Astrocyte (in vitro differentiated cells and primary cell): ENCODE measurements around the gene SECISBP2L. TPM values are rescaled to one million over a fixed set of nuclear protein-coding genes. Genes with fewer than 3 reads are reported as not detected.

ENCODE experiments used
- DNase-seq: peaks from one replicate; pipeline ENCODE4 v3.0.0-alpha.2; 2010; ENCODE audit warnings: low read depth
- FAIRE-seq: peaks from 2 replicates; lab custom pipeline; 2011; peaks lifted over from hg19 to GRCh38; lab: Jason Lieb, UNC
- H2AFZ ChIP-seq: 2 replicates; pipeline ENCODE4 v1.6.0; 2012; ENCODE audit warnings: low read depth, low read length, inconsistent platforms
- H3K27ac ChIP-seq: 2 replicates; pipeline ENCODE4 v1.5.1; 2011; ENCODE audit warnings: low read depth, low read length, inconsistent platforms
- H3K27me3 ChIP-seq: 2 replicates; pipeline ENCODE4 v1.6.0; 2011; ENCODE audit warnings: low read length, inconsistent platforms; ENCODE audit not compliant: insufficient read depth
- H3K36me3 ChIP-seq: 2 replicates; pipeline ENCODE4 v1.5.1; 2011; ENCODE audit warnings: low read length, inconsistent platforms; ENCODE audit not compliant: insufficient read depth
- H3K4me1 ChIP-seq: 2 replicates; pipeline ENCODE4 v1.5.1; 2011; ENCODE audit warnings: low read length, inconsistent platforms; ENCODE audit not compliant: insufficient read depth
- H3K4me2 ChIP-seq: 2 replicates; pipeline ENCODE4 v1.6.0; 2012; ENCODE audit warnings: low read length, inconsistent platforms
- H3K4me3 ChIP-seq: 2 replicates; pipeline ENCODE4 v1.5.1; 2011; ENCODE audit warnings: low read depth, mild to moderate bottlenecking, low read length, inconsistent platforms; ENCODE audit not compliant: insufficient read depth
- H3K79me2 ChIP-seq: 2 replicates; pipeline ENCODE4 v1.6.0; 2012; ENCODE audit warnings: mild to moderate bottlenecking, low read length, inconsistent platforms; ENCODE audit not compliant: insufficient read depth
- H3K9ac ChIP-seq: 2 replicates; pipeline ENCODE4 v1.6.0; 2012; ENCODE audit warnings: mild to moderate bottlenecking, low read length, inconsistent platforms
- H3K9me3 ChIP-seq: 2 replicates; pipeline ENCODE4 v1.5.1; 2012; ENCODE audit warnings: low read depth, mild to moderate bottlenecking, low read length, inconsistent platforms; ENCODE audit not compliant: insufficient read depth
- H4K20me1 ChIP-seq: 2 replicates; pipeline ENCODE4 v1.6.0; 2012; ENCODE audit warnings: low read length, inconsistent platforms; ENCODE audit not compliant: insufficient read depth
- H3K27ac Mint-ChIP-seq: one replicate; pipeline ENCODE4 v1.8.0; 2021; ENCODE audit warnings: mild to moderate bottlenecking, mixed read lengths; ENCODE audit not compliant: unreplicated experiment
- H3K27me3 Mint-ChIP-seq: one replicate; pipeline ENCODE4 v1.8.0; 2021; ENCODE audit warnings: low read depth, mixed read lengths; ENCODE audit not compliant: unreplicated experiment
- H3K36me3 Mint-ChIP-seq: one replicate; pipeline ENCODE4 v1.8.0; 2021; ENCODE audit warnings: low read depth, mixed read lengths; ENCODE audit not compliant: unreplicated experiment
- H3K4me1 Mint-ChIP-seq: one replicate; pipeline ENCODE4 v1.8.0; 2021; ENCODE audit warnings: low read depth, mixed read lengths; ENCODE audit not compliant: unreplicated experiment
- H3K4me3 Mint-ChIP-seq: one replicate; pipeline ENCODE4 v1.8.0; 2021; ENCODE audit warnings: mild to moderate bottlenecking, moderate library complexity, mixed read lengths; ENCODE audit not compliant: unreplicated experiment
- H3K9me3 Mint-ChIP-seq: one replicate; pipeline ENCODE4 v1.8.0; 2021; ENCODE audit warnings: mild to moderate bottlenecking, mixed read lengths; ENCODE audit not compliant: unreplicated experiment
- CTCF ChIP-seq: IDR thresholded peaks from 2 replicates; pipeline ENCODE4 v1.5.1; 2011; ENCODE audit warnings: low read depth, mild to moderate bottlenecking, inconsistent platforms, low read length, moderate library complexity; ENCODE audit not compliant: insufficient read depth
- EZH2 ChIP-seq: IDR thresholded peaks from 2 replicates; pipeline ENCODE4 v1.6.1; 2012; ENCODE audit warnings: mild to moderate bottlenecking, low read length, inconsistent platforms; ENCODE audit not compliant: insufficient read depth
- total RNA-seq: library from RNA; stranded (reverse); gene quantifications from 2 replicates; pipeline ENCODE4 v1.2.1, GENCODE V29; 2021

SECISBP2L gene
- total RNA-seq, 1 donor from 2014 or later: 52.5 TPM

DNA sequence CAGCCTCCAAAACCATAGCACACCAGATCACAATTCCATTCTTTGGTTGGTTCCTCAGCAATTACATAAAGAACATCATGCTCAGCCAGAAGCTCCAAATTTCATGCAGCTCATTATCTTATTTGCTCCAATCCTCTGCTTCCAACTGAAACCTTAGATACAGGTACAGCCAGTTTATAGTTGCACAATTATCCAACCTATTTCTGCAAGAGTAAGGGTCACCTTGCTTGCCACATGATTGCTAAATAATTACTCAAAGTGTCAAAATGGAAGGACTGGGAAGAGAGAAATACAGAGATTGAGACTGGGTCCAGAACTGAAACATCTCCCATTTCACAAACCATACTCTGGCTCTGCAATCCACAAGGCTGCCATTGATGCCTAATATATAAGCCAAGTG lies 59.1 kb downstream of the SECISBP2L start:
- Histone ChIP-seq H3K9me3 (no peaks in the 10 kb centered on the region), H3K27ac (no peak overlapping the region), H2AFZ (no peak overlapping the region), H3K9ac (no peak overlapping the region), H3K4me1 (no peaks in the 10 kb centered on the region), H3K4me3 (no peak overlapping the region), H3K79me2 (no peaks in the 10 kb centered on the region), H4K20me1 (no peaks in the 10 kb centered on the region), H3K27me3 (no peaks in the 10 kb centered on the region), H3K36me3 (peaks cover 12% of the 10 kb centered on the region), H3K4me2 (no peak overlapping the region)
- H3K36me3 Mint-ChIP-seq: peaks cover 8% of the 10 kb centered on the region
- H3K27ac Mint-ChIP-seq: no peak overlapping the region
- TF ChIP-seq CTCF (no peak), EZH2 (no peak)
- no peak overlapping the region for H3K4me3 Mint-ChIP-seq
- H3K27me3 Mint-ChIP-seq: no peaks in the 10 kb centered on the region
- no peaks in the 10 kb centered on the region for H3K9me3 Mint-ChIP-seq
- H3K4me1 Mint-ChIP-seq: peaks cover 2% of the 10 kb centered on the region
- FAIRE-seq (peak; percentile 39), DNase-seq (no peak)

DNA sequence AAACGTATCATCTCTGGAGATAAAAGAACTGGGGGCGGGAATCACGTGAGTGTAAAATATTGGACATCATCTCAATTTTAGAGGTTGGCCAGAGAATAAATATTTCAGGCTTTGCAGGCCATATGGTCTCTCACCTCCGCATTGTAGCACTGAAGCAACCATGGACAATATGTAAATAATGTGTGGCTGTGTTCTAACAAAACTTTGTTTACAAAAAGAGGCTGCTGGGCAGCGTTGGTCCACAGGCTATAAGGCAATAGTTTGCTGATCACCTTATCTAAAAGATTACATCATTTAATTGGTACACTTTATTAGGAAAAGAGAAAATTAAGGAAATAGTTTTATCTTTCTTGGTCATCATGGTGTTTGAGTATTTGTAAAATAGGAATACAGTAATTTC lies 60.0 kb downstream of the SECISBP2L start:
- Histone ChIP-seq H4K20me1 (no peaks in the 10 kb centered on the region), H3K4me1 (no peaks in the 10 kb centered on the region), H3K4me2 (no peak overlapping the region), H3K79me2 (no peaks in the 10 kb centered on the region), H3K36me3 (peaks cover 7% of the 10 kb centered on the region), H3K9ac (no peak overlapping the region), H2AFZ (no peak overlapping the region), H3K4me3 (no peak overlapping the region), H3K9me3 (no peaks in the 10 kb centered on the region), H3K27me3 (no peaks in the 10 kb centered on the region), H3K27ac (no peak overlapping the region)
- no peak for FAIRE-seq
- DNase-seq: no peak
- Mint-ChIP-seq H3K27me3 (no peaks in the 10 kb centered on the region), H3K36me3 (peaks cover 4% of the 10 kb centered on the region), H3K4me3 (no peak overlapping the region), H3K4me1 (peaks cover 2% of the 10 kb centered on the region), H3K9me3 (no peaks in the 10 kb centered on the region), H3K27ac (no peak overlapping the region)
- TF ChIP-seq EZH2 (no peak), CTCF (no peak)

- DNase-seq (no peak), FAIRE-seq (no peak)
- H3K27me3 Mint-ChIP-seq: no peaks in the 10 kb centered on the region
- peaks cover 2% of the 10 kb centered on the region for H3K4me1 Mint-ChIP-seq
- TF ChIP-seq EZH2 (no peak), CTCF (no peak)
- H3K27ac Mint-ChIP-seq: no peak overlapping the region
- H3K9me3 Mint-ChIP-seq: no peaks in the 10 kb centered on the region
- Histone ChIP-seq H3K4me3 (no peak overlapping the region), H3K4me2 (no peak overlapping the region), H3K79me2 (no peaks in the 10 kb centered on the region), H3K9me3 (no peaks in the 10 kb centered on the region), H3K27ac (no peak overlapping the region), H3K36me3 (peaks cover 7% of the 10 kb centered on the region), H3K9ac (no peak overlapping the region), H4K20me1 (no peaks in the 10 kb centered on the region), H2AFZ (no peak overlapping the region), H3K4me1 (no peaks in the 10 kb centered on the region), H3K27me3 (no peaks in the 10 kb centered on the region)
- no peak overlapping the region for H3K4me3 Mint-ChIP-seq
- H3K36me3 Mint-ChIP-seq: peaks cover 4% of the 10 kb centered on the region
Measured at GRCh38 chr15:48985516-48985915, 60.7 kb downstream of the SECISBP2L start.
